ENCODE data around the gene PLA1A. TPM values are rescaled to one million over a fixed set of nuclear protein-coding genes. Genes with fewer than 3 reads are reported as not detected.
"Not testable (repeated sequence)": the region's sequence is repeated elsewhere in the genome, so short reads cannot be mapped to it uniquely, and the experiment has no call there.

Gene PLA1A
- total RNA-seq, 1 experiment from 2014 or later = 0.75 TPM

- no peaks in the 10 kb centered on the region for H3K9me3 Mint-ChIP-seq (ENCODE audit: unreplicated experiment)
- H3K4me3 ChIP-seq (ENCODE audit: low read depth, low read length) = no peak within 1 kb of the TSS
- intact Hi-C loops (cut with micrococcal nuclease; ENCODE audit: unreplicated experiment) = loop anchor here (1.0 kb wide), 1 partner anchor 284 kb away; no protein-coding TSS in a partner anchor
- BruUV-seq (replicated peaks) = no TSS peak
- no peaks in the 10 kb centered on the region for H3K36me3 Mint-ChIP-seq (ENCODE audit: insufficient read depth, unreplicated experiment)
- DNase-seq = peak; percentile 57 to 59
- H3K4me1 ChIP-seq = no peaks in the 10 kb centered on the region
- H3K9me3 ChIP-seq = no peaks in the 10 kb centered on the region
- H3K36me3 ChIP-seq (ENCODE audit: control insufficient read depth, insufficient read depth, low read length) = no peaks in the 10 kb centered on the region
- ChIA-PET CTCF (interaction anchor here (1.1 kb wide), 1 partner anchor 124 kb away, joined by 11 read pairs; no protein-coding TSS in a partner anchor), POLR2A (no interaction called here)
- H3K27me3 Mint-ChIP-seq (ENCODE audit: insufficient read depth, unreplicated experiment) = peaks cover 18% of the 10 kb centered on the region
- no peak within 1 kb of the TSS for H3K27ac Mint-ChIP-seq (ENCODE audit: unreplicated experiment)
- no peaks in the 10 kb centered on the region; the same call in 1 of the 2 replicates for H3K27me3 ChIP-seq (replicated peaks; ENCODE audit: control insufficient read depth, insufficient read depth, low read length)
- no peak within 1 kb of the TSS for H3K4me3 Mint-ChIP-seq (ENCODE audit: unreplicated experiment)
- TF ChIP-seq CTCF (IDR thresholded peaks at IDR 0.05; ENCODE audit: insufficient read depth in 1 of 2, low read depth in 1 of 2, low read length in 1 of 2, severe bottlenecking in 1 of 2, unreplicated experiment in 1 of 2) = peak in 1 of 2 experiments; percentile 56
- H3K4me1 Mint-ChIP-seq (ENCODE audit: low read depth, unreplicated experiment) = peaks cover 7% of the 10 kb centered on the region
These were observed 38.2 kb upstream of the PLA1A start, which contains the start of gene CD80 for GRCh38 chr3:119559441-119559963. CD80 (minus strand) TSS chr3:119559614; CDS start chr3:119557728, 1,886 bp downstream.

GRCh38 chr3:119560160-119560559 is 37.5 kb upstream of the PLA1A start:
- Mint-ChIP-seq H3K27ac (ENCODE audit: unreplicated experiment) (no peak overlapping the region), H3K4me1 (ENCODE audit: low read depth, unreplicated experiment) (peaks cover 7% of the 10 kb centered on the region), H3K9me3 (ENCODE audit: unreplicated experiment) (no peaks in the 10 kb centered on the region), H3K27me3 (ENCODE audit: insufficient read depth, unreplicated experiment) (peaks cover 18% of the 10 kb centered on the region), H3K4me3 (ENCODE audit: unreplicated experiment) (no peak overlapping the region), H3K36me3 (ENCODE audit: insufficient read depth, unreplicated experiment) (no peaks in the 10 kb centered on the region)
- Histone ChIP-seq H3K4me3 (ENCODE audit: low read depth, low read length) (no peak overlapping the region), H3K36me3 (ENCODE audit: control insufficient read depth, insufficient read depth, low read length) (no peaks in the 10 kb centered on the region), H3K9me3 (no peaks in the 10 kb centered on the region), H3K27me3 (replicated peaks; ENCODE audit: control insufficient read depth, insufficient read depth, low read length) (no peaks in the 10 kb centered on the region; the same call in 1 of the 2 replicates), H3K4me1 (no peaks in the 10 kb centered on the region)
- POLR2A ChIA-PET = no interaction called here
- intact Hi-C loops (cut with micrococcal nuclease; ENCODE audit: unreplicated experiment) = no loop called here
- DNase-seq = no peak
- TF ChIP-seq CTCF (IDR thresholded peaks at IDR 0.05; ENCODE audit: insufficient read depth in 1 of 2, low read depth in 1 of 2, low read length in 1 of 2, severe bottlenecking in 1 of 2, unreplicated experiment in 1 of 2) = no peak
- no TSS peak for BruUV-seq (replicated peaks)
- CTCF ChIA-PET = interaction anchor here (1.1 kb wide), 1 partner anchor 123 kb away, joined by 11 read pairs; no protein-coding TSS in a partner anchor

- no peak overlapping the region for H3K27ac Mint-ChIP-seq (ENCODE audit: unreplicated experiment)
- peaks cover 12% of the 10 kb centered on the region for H3K27me3 Mint-ChIP-seq (ENCODE audit: insufficient read depth, unreplicated experiment)
- BruUV-seq (replicated peaks) = no TSS peak
- no peak overlapping the region for H3K4me3 ChIP-seq (ENCODE audit: low read depth, low read length)
- ChIA-PET CTCF (no interaction called here), POLR2A (no interaction called here)
- H3K27me3 ChIP-seq (replicated peaks; ENCODE audit: control insufficient read depth, insufficient read depth, low read length) = no peaks in the 10 kb centered on the region; the same call in 1 of the 2 replicates
- H3K36me3 ChIP-seq (ENCODE audit: control insufficient read depth, insufficient read depth, low read length) = no peaks in the 10 kb centered on the region
- no peak overlapping the region for H3K4me3 Mint-ChIP-seq (ENCODE audit: unreplicated experiment)
- no peaks in the 10 kb centered on the region for H3K9me3 Mint-ChIP-seq (ENCODE audit: unreplicated experiment)
- TF ChIP-seq CTCF (IDR thresholded peaks at IDR 0.05; ENCODE audit: insufficient read depth in 1 of 2, low read depth in 1 of 2, low read length in 1 of 2, severe bottlenecking in 1 of 2, unreplicated experiment in 1 of 2) = no peak
- H3K9me3 ChIP-seq = no peaks in the 10 kb centered on the region
- H3K36me3 Mint-ChIP-seq (ENCODE audit: insufficient read depth, unreplicated experiment) = no peaks in the 10 kb centered on the region
- DNase-seq = no peak
- intact Hi-C loops (cut with micrococcal nuclease; ENCODE audit: unreplicated experiment) = no loop called here
- H3K4me1 Mint-ChIP-seq (ENCODE audit: low read depth, unreplicated experiment) = peaks cover 7% of the 10 kb centered on the region
- no peaks in the 10 kb centered on the region for H3K4me1 ChIP-seq
These were observed 35.3 kb upstream of the PLA1A start for GRCh38 chr3:119562307-119562961.

- H3K4me1 ChIP-seq; POLR2A ChIA-PET; intact Hi-C loops (cut with micrococcal nuclease; ENCODE audit: unreplicated experiment); H3K36me3 ChIP-seq (ENCODE audit: control insufficient read depth, insufficient read depth, low read length); BruUV-seq (replicated peaks); H3K27me3 ChIP-seq (replicated peaks; ENCODE audit: control insufficient read depth, insufficient read depth, low read length); H3K9me3 ChIP-seq; DNase-seq; H3K4me3 ChIP-seq (ENCODE audit: low read depth, low read length); H3K4me1 Mint-ChIP-seq (ENCODE audit: low read depth, unreplicated experiment); H3K27ac Mint-ChIP-seq (ENCODE audit: unreplicated experiment); H3K36me3 Mint-ChIP-seq (ENCODE audit: insufficient read depth, unreplicated experiment); H3K4me3 Mint-ChIP-seq (ENCODE audit: unreplicated experiment); CTCF ChIA-PET; H3K27me3 Mint-ChIP-seq (ENCODE audit: insufficient read depth, unreplicated experiment); H3K9me3 Mint-ChIP-seq (ENCODE audit: unreplicated experiment): not testable (repeated sequence)
These were observed 34.4 kb upstream of the PLA1A start for GRCh38 chr3:119563334-119563733.

Measured in Caco-2 (cell line).